Activated CD4-positive, alpha-beta memory T cell treated with anti-CD3 and anti-CD28 coated beads, Interleukin-2, amount 10 ng/mL, durations not matched to agents 7 days and 5 days (primary cell): ENCODE data around the gene TTLL6. TPM values are rescaled to one million over a fixed set of nuclear protein-coding genes. Genes with fewer than 3 reads are reported as not detected.
"Not testable (repeated sequence)": the region's sequence is repeated elsewhere in the genome, so short reads cannot be mapped to it uniquely, and the experiment has no call there.

Experiments
- CTCF ChIA-PET: fragments of 350-600 bp; sonication (Branson Sonifier 250); formaldehyde crosslinking; loops from one replicate; lab custom pipeline; 2021; ENCODE audit warnings: antibody characterized with exemption, inconsistent platforms; lab: Charles Lee
- POLR2A ChIA-PET: fragments of 350-600 bp; sonication (Branson Sonifier 250); formaldehyde crosslinking; loops from one replicate; lab custom pipeline; 2021; ENCODE audit warnings: antibody characterized with exemption; lab: Charles Lee
- DNase-seq: peaks from one replicate; pipeline ENCODE4 v3.0.0-alpha.2; 2020
- H3K27ac Mint-ChIP-seq: one replicate; pipeline ENCODE4 v1.8.0; 2021; ENCODE audit warnings: mild to moderate bottlenecking, mixed read lengths
- H3K27me3 Mint-ChIP-seq: one replicate; pipeline ENCODE4 v1.8.0; 2021; ENCODE audit warnings: mixed read lengths
- H3K36me3 Mint-ChIP-seq: one replicate; pipeline ENCODE4 v1.8.0; 2021; ENCODE audit warnings: low read depth, mixed read lengths
- H3K4me1 Mint-ChIP-seq: one replicate; pipeline ENCODE4 v1.8.0; 2021; ENCODE audit warnings: mixed read lengths
- H3K4me3 Mint-ChIP-seq: one replicate; pipeline ENCODE4 v1.8.0; 2021; ENCODE audit warnings: mild to moderate bottlenecking, mixed read lengths
- H3K9me3 Mint-ChIP-seq: one replicate; pipeline ENCODE4 v1.8.0; 2021; ENCODE audit warnings: mixed read lengths
- total RNA-seq, 2 experiments: library from RNA; stranded (reverse); gene quantifications; one replicate each; pipeline ENCODE4 v1.2.3, GENCODE V29; 2021

TTLL6 gene
- total RNA-seq, result not detected

GRCh38 chr17:48816774-48817590 is at the start of gene TTLL6:
Gene TTLL6 (minus strand): TSS chr17:48817229. CDS start chr17:48817072, 157 bp downstream.
- peaks cover 18% of the 10 kb centered on the region for H3K4me1 Mint-ChIP-seq
- ChIA-PET CTCF (interaction anchor here (0.7 to 16.6 kb wide), 8 partner anchors 12 to 138 kb away, joined by 3 to 570 read pairs (median 5); partner anchors contain the start of gene ATP5MC1), POLR2A (interaction anchor here (0.8 to 1.8 kb wide), 4 partner anchors 20 to 90 kb away, joined by 3 to 5 read pairs (median 4); no protein-coding TSS in a partner anchor)
- no peaks in the 10 kb centered on the region for H3K36me3 Mint-ChIP-seq
- peaks cover 59% of the 10 kb centered on the region for H3K27me3 Mint-ChIP-seq
- peak within 1 kb of the TSS; percentile 67 for H3K4me3 Mint-ChIP-seq
- peak; percentile 81 for DNase-seq
- no peak within 1 kb of the TSS for H3K27ac Mint-ChIP-seq
- no peaks in the 10 kb centered on the region for H3K9me3 Mint-ChIP-seq

GRCh38 chr17:48860456-48860855 is 43.4 kb upstream of the TTLL6 start:
- Mint-ChIP-seq H3K27me3 (no peaks in the 10 kb centered on the region), H3K27ac (no peak overlapping the region), H3K4me3 (no peak overlapping the region), H3K9me3 (no peaks in the 10 kb centered on the region), H3K4me1 (peaks cover 14% of the 10 kb centered on the region), H3K36me3 (peaks cover 71% of the 10 kb centered on the region)
- POLR2A ChIA-PET, result no interaction called here
- no peak for DNase-seq
- CTCF ChIA-PET, result interaction anchor here (0.6 to 2.5 kb wide), 9 partner anchors 13 to 62 kb away, joined by 3 to 8 read pairs (median 4); partner anchors contain the start of gene ATP5MC1

GRCh38 chr17:48860034-48860433 is 43.0 kb upstream of the TTLL6 start:
- DNase-seq, result no peak
- H3K27me3 Mint-ChIP-seq, result no peaks in the 10 kb centered on the region
- CTCF ChIA-PET, result interaction anchor here (1.1 to 2.5 kb wide), 10 partner anchors 14 to 55 kb away, joined by 3 to 8 read pairs (median 4); partner anchors contain the start of gene ATP5MC1
- H3K27ac Mint-ChIP-seq, result no peak overlapping the region
- no peaks in the 10 kb centered on the region for H3K9me3 Mint-ChIP-seq
- no peak overlapping the region for H3K4me3 Mint-ChIP-seq
- H3K36me3 Mint-ChIP-seq, result peaks cover 73% of the 10 kb centered on the region
- H3K4me1 Mint-ChIP-seq, result peaks cover 18% of the 10 kb centered on the region
- POLR2A ChIA-PET, result no interaction called here

GRCh38 chr17:48856122-48856821 is 39.2 kb upstream of the TTLL6 start:
- ChIA-PET CTCF (interaction anchor here (1.0 to 1.1 kb wide), 2 partner anchors 12 to 51 kb away, joined by 3 read pairs; no protein-coding TSS in a partner anchor), POLR2A (interaction anchor here (0.7 to 0.8 kb wide), 2 partner anchors 10 to 26 kb away, joined by 3 read pairs; no protein-coding TSS in a partner anchor)
- no peaks in the 10 kb centered on the region for H3K9me3 Mint-ChIP-seq
- DNase-seq, result no peak
- no peaks in the 10 kb centered on the region for H3K27me3 Mint-ChIP-seq
- H3K4me3 Mint-ChIP-seq, result no peak overlapping the region
- H3K36me3 Mint-ChIP-seq, result peaks cover 74% of the 10 kb centered on the region
- H3K27ac Mint-ChIP-seq, result no peak overlapping the region
- peaks cover 31% of the 10 kb centered on the region for H3K4me1 Mint-ChIP-seq

GRCh38 chr17:48854774-48855476 is 37.9 kb upstream of the TTLL6 start:
- Mint-ChIP-seq H3K36me3 (peaks cover 66% of the 10 kb centered on the region), H3K27me3 (no peaks in the 10 kb centered on the region), H3K27ac (no peak overlapping the region), H3K4me1 (peaks cover 40% of the 10 kb centered on the region), H3K9me3 (no peaks in the 10 kb centered on the region), H3K4me3 (no peak overlapping the region)
- CTCF ChIA-PET, result interaction anchor here (0.7 to 1.0 kb wide), 2 partner anchors 11 kb away, joined by 3 read pairs; no protein-coding TSS in a partner anchor
- no peak for DNase-seq
- POLR2A ChIA-PET, result interaction anchor here (0.8 to 0.9 kb wide), 2 partner anchors 17 to 28 kb away, joined by 3 read pairs; no protein-coding TSS in a partner anchor

GRCh38 chr17:48850792-48851323 is 33.8 kb upstream of the TTLL6 start:
- no peaks in the 10 kb centered on the region for H3K9me3 Mint-ChIP-seq
- no peak overlapping the region for H3K4me3 Mint-ChIP-seq
- ChIA-PET CTCF (interaction anchor here (0.8 to 3.4 kb wide), 6 partner anchors 9 to 35 kb away, joined by 4 to 21 read pairs (median 10); no protein-coding TSS in a partner anchor), POLR2A (interaction anchor here (2.0 kb wide), 1 partner anchor 14 kb away, joined by 6 read pairs; no protein-coding TSS in a partner anchor)
- peaks cover 30% of the 10 kb centered on the region for H3K4me1 Mint-ChIP-seq
- peak overlapping the region; percentile 1 for H3K27ac Mint-ChIP-seq
- H3K27me3 Mint-ChIP-seq, result no peaks in the 10 kb centered on the region
- no peak for DNase-seq
- peaks cover 65% of the 10 kb centered on the region for H3K36me3 Mint-ChIP-seq

GRCh38 chr17:48843187-48843900 is 26.3 kb upstream of the TTLL6 start:
- H3K9me3 Mint-ChIP-seq, result no peaks in the 10 kb centered on the region
- H3K27ac Mint-ChIP-seq, result no peak overlapping the region
- no peak overlapping the region for H3K4me3 Mint-ChIP-seq
- POLR2A ChIA-PET, result interaction anchor here (0.9 to 1.6 kb wide), 2 partner anchors 8 to 11 kb away, joined by 3 to 4 read pairs; no protein-coding TSS in a partner anchor
- CTCF ChIA-PET, result interaction anchor here (0.5 to 5.5 kb wide), 6 partner anchors 8 to 165 kb away, joined by 3 to 23 read pairs (median 5); no protein-coding TSS in a partner anchor
- no peak for DNase-seq
- peaks cover 45% of the 10 kb centered on the region for H3K36me3 Mint-ChIP-seq
- H3K27me3 Mint-ChIP-seq, result no peaks in the 10 kb centered on the region
- H3K4me1 Mint-ChIP-seq, result peaks cover 42% of the 10 kb centered on the region

- no peak overlapping the region for H3K27ac Mint-ChIP-seq
- no peaks in the 10 kb centered on the region for H3K9me3 Mint-ChIP-seq
- peaks cover 48% of the 10 kb centered on the region for H3K4me1 Mint-ChIP-seq
- ChIA-PET POLR2A (no interaction called here), CTCF (interaction anchor here (1.1 to 5.5 kb wide), 4 partner anchors 9 to 164 kb away, joined by 3 to 23 read pairs (median 13); no protein-coding TSS in a partner anchor)
- H3K27me3 Mint-ChIP-seq, result no peaks in the 10 kb centered on the region
- no peak for DNase-seq
- H3K4me3 Mint-ChIP-seq, result no peak overlapping the region
- H3K36me3 Mint-ChIP-seq, result peaks cover 44% of the 10 kb centered on the region
These were observed 25.7 kb upstream of the TTLL6 start for GRCh38 chr17:48842746-48843145.

- peak; percentile 61 for DNase-seq
These were observed 24.4 kb upstream of the TTLL6 start for GRCh38 chr17:48841395-48841831.

GRCh38 chr17:48840441-48840840 is 23.4 kb upstream of the TTLL6 start:
- no peak for DNase-seq
- Mint-ChIP-seq H3K27ac (no peak overlapping the region), H3K4me1 (peaks cover 71% of the 10 kb centered on the region), H3K27me3 (no peaks in the 10 kb centered on the region), H3K36me3 (peaks cover 57% of the 10 kb centered on the region), H3K9me3 (no peaks in the 10 kb centered on the region), H3K4me3 (no peak overlapping the region)
- ChIA-PET CTCF (interaction anchor here (0.8 to 5.5 kb wide), 7 partner anchors 9 to 44 kb away, joined by 3 to 23 read pairs (median 9); no protein-coding TSS in a partner anchor), POLR2A (interaction anchor here (2.5 kb wide), 1 partner anchor 8 kb away, joined by 17 read pairs; no protein-coding TSS in a partner anchor)

More at GRCh38 chr17:48841395-48841831, 24.4 kb upstream of the TTLL6 start:
- peaks cover 61% of the 10 kb centered on the region for H3K4me1 Mint-ChIP-seq
- H3K9me3 Mint-ChIP-seq, result no peaks in the 10 kb centered on the region
- ChIA-PET CTCF (interaction anchor here (0.9 to 5.5 kb wide), 7 partner anchors 10 to 43 kb away, joined by 3 to 23 read pairs (median 9); no protein-coding TSS in a partner anchor), POLR2A (interaction anchor here (0.7 to 2.5 kb wide), 8 partner anchors 8 to 1009 kb away, joined by 3 to 17 read pairs (median 3); partner anchors contain the start of genes ATP5MC1, CALCOCO2, SNX11 and TTLL6)
- no peaks in the 10 kb centered on the region for H3K27me3 Mint-ChIP-seq
- peak overlapping the region; percentile 56 for H3K4me3 Mint-ChIP-seq
- peaks cover 47% of the 10 kb centered on the region for H3K36me3 Mint-ChIP-seq
- peak overlapping the region; percentile 74 for H3K27ac Mint-ChIP-seq

- H3K27me3 Mint-ChIP-seq, H3K9me3 Mint-ChIP-seq: not testable (repeated sequence)
- ChIA-PET CTCF (interaction anchor here (2.9 kb wide), 1 partner anchor 14 kb away, joined by 10 read pairs; no protein-coding TSS in a partner anchor), POLR2A (interaction anchor here (1.0 to 1.9 kb wide), 3 partner anchors 13 to 41 kb away, joined by 4 to 6 read pairs (median 5); partner anchors contain the start of gene TTLL6)
- H3K36me3 Mint-ChIP-seq, result peaks cover 54% of the 10 kb centered on the region
- H3K27ac Mint-ChIP-seq, result peak overlapping the region; percentile 86
- peak overlapping the region; percentile 62 for H3K4me3 Mint-ChIP-seq
- peak; percentile 42 for DNase-seq
- peaks cover 95% of the 10 kb centered on the region for H3K4me1 Mint-ChIP-seq
These were observed 20.4 kb upstream of the TTLL6 start for GRCh38 chr17:48837458-48837857.
